HEK293 (cell line): Measurements from ENCODE around the gene TLE3.
A peak's percentile ranks its signal among the peaks of the same experiment; 100 is the strongest.

Experiments
- CTCF ChIA-PET: fragments of 350-600 bp; formaldehyde crosslinking; extraction: SDS; loops from one replicate; lab custom pipeline; 2021; ENCODE audit warnings: antibody characterized with exemption; lab: Yijun Ruan, JAX
- POLR2A ChIA-PET: fragments of 300-600 bp; formaldehyde crosslinking; extraction: SDS; loops from one replicate; lab custom pipeline; 2020; ENCODE audit warnings: antibody characterized with exemption, inconsistent platforms; lab: Yijun Ruan, JAX
- H3K27ac ChIP-seq: fragments of 200-500 bp; sonication (Bioruptor generic); 2 replicates; pipeline ENCODE4 v1.5.1; 2014; ENCODE audit warnings: low read depth, low read length, control low read depth, inconsistent platforms; ENCODE audit errors: extremely low read depth
- H3K36me3 ChIP-seq, 2 experiments: fragments of 200-500 bp in 1 of 2; sonication (Bioruptor generic) in 1 of 2; 1 replicate in 1 of 2; 2 replicates in 1 of 2; pipeline ENCODE4 v1.5.1; 2014 to 2017; ENCODE audit warnings: inconsistent platforms in 2 of 2, low read length in 2 of 2; ENCODE audit not compliant: control insufficient read depth in 2 of 2, insufficient read depth in 1 of 2
- H3K4me1 ChIP-seq: fragments of 200-500 bp; sonication (Bioruptor generic); 2 replicates; pipeline ENCODE4 v1.5.1; 2014; ENCODE audit warnings: mild to moderate bottlenecking, low read length, inconsistent platforms; ENCODE audit not compliant: control insufficient read depth, insufficient read depth
- H3K4me3 ChIP-seq: 2 replicates; pipeline ENCODE4 v1.5.1; 2011; ENCODE audit warnings: low read depth, mild to moderate bottlenecking, control low read depth, low read length, moderate library complexity
- H3K9me3 ChIP-seq: fragments of 200-500 bp; sonication (Bioruptor generic); 2 replicates; pipeline ENCODE4 v1.5.1; 2014; ENCODE audit warnings: low read depth, low read length, inconsistent platforms; ENCODE audit not compliant: control insufficient read depth, insufficient read depth
- AEBP2 ChIP-seq: fragments of 450-650 bp; formaldehyde crosslinking; IDR thresholded peaks from 2 replicates; pipeline ENCODE4 v1.5.1; 2016; ENCODE audit warnings: missing biosample characterization, missing genetic modification characterization, borderline replicate concordance
- BCL11A ChIP-seq: fragments of 450-650 bp; formaldehyde crosslinking; IDR thresholded peaks from 2 replicates; pipeline ENCODE4 v1.5.1; 2016; ENCODE audit warnings: low read depth, missing biosample characterization, missing genetic modification characterization
- GFI1B ChIP-seq: fragments of 450-650 bp; formaldehyde crosslinking; IDR thresholded peaks from 2 replicates; pipeline ENCODE4 v1.5.1; 2016; ENCODE audit warnings: missing biosample characterization, missing genetic modification characterization
- IKZF3 ChIP-seq: fragments of 450-650 bp; IDR thresholded peaks from 2 replicates; pipeline ENCODE4 v1.5.0; 2018; ENCODE audit warnings: missing biosample characterization, mild to moderate bottlenecking, missing genetic modification characterization, moderate library complexity
- KLF1 ChIP-seq: fragments of 450-650 bp; formaldehyde crosslinking; IDR thresholded peaks from 2 replicates; pipeline ENCODE4 v1.5.1; 2016; ENCODE audit warnings: missing biosample characterization, missing genetic modification characterization
- MEIS1 ChIP-seq: sonication (generic); formaldehyde crosslinking; IDR thresholded peaks from 2 replicates; pipeline ENCODE4 v1.8.1; 2022; ENCODE audit warnings: missing genetic modification reagents, mild to moderate bottlenecking, borderline replicate concordance
- PRDM1 ChIP-seq: fragments of 450-650 bp; formaldehyde crosslinking; IDR thresholded peaks from 2 replicates; pipeline ENCODE4; 2016; ENCODE audit warnings: missing biosample characterization, missing genetic modification characterization
- PRDM10 ChIP-seq: fragments of 450-650 bp; formaldehyde crosslinking; IDR thresholded peaks from 2 replicates; pipeline ENCODE4 v1.5.1; 2016; ENCODE audit warnings: missing biosample characterization, missing genetic modification characterization
- ZBTB6 ChIP-seq: fragments of 450-650 bp; formaldehyde crosslinking; IDR thresholded peaks from 2 replicates; pipeline ENCODE4 v1.5.1; 2017; ENCODE audit warnings: missing biosample characterization, missing genetic modification characterization
- ZBTB7A ChIP-seq: fragments of 450-650 bp; formaldehyde crosslinking; IDR thresholded peaks from 2 replicates; pipeline ENCODE4 v1.5.1; 2016; ENCODE audit warnings: low read depth, missing biosample characterization, missing genetic modification characterization
- ZFP69B ChIP-seq: fragments of 450-650 bp; formaldehyde crosslinking; IDR thresholded peaks from 2 replicates; pipeline ENCODE4 v1.5.1; 2016; ENCODE audit warnings: missing biosample characterization, missing genetic modification characterization
- ZNF157 ChIP-seq: fragments of 450-650 bp; formaldehyde crosslinking; IDR thresholded peaks from 2 replicates; pipeline ENCODE4 v1.5.1; 2016; ENCODE audit warnings: missing biosample characterization, missing genetic modification characterization
- ZNF266 ChIP-seq: fragments of 450-650 bp; formaldehyde crosslinking; IDR thresholded peaks from 2 replicates; pipeline ENCODE4 v1.5.1; 2016; ENCODE audit warnings: missing biosample characterization, missing genetic modification characterization, low read depth
- ZNF335 ChIP-seq: fragments of 450-650 bp; formaldehyde crosslinking; conservative IDR thresholded peaks from 2 replicates; pipeline ENCODE4 v1.5.1; 2016; ENCODE audit warnings: missing biosample characterization, missing genetic modification characterization
- ZNF416 ChIP-seq: fragments of 450-650 bp; formaldehyde crosslinking; IDR thresholded peaks from 2 replicates; pipeline ENCODE4 v1.5.1; 2016; ENCODE audit warnings: missing biosample characterization, missing genetic modification characterization
- ZNF585B ChIP-seq: fragments of 450-650 bp; formaldehyde crosslinking; IDR thresholded peaks from 2 replicates; pipeline ENCODE4 v1.5.1; 2016; ENCODE audit warnings: missing biosample characterization, missing genetic modification characterization
- ZSCAN23 ChIP-seq: fragments of 450-650 bp; formaldehyde crosslinking; IDR thresholded peaks from 2 replicates; pipeline ENCODE4 v1.5.1; 2016; ENCODE audit warnings: missing biosample characterization, missing genetic modification characterization

TLE3 gene

GRCh38 chr15:70111203-70112073, 13.7 kb upstream of the TLE3 start (continued):
- TF ChIP-seq ZBTB7A (tag by site-specific recombination) (no peak), ZFP69B (tag by site-specific recombination) (peak; percentile 94), AEBP2 (tag by site-specific recombination) (no peak), MEIS1 (CRISPR knock-in tag) (no peak), GFI1B (tag by site-specific recombination) (no peak; the same call in 1 of the 2 replicates), PRDM1 (tag by site-specific recombination) (no peak), ZNF416 (tag by site-specific recombination) (no peak), KLF1 (peak; percentile 90), ZNF266 (tag by site-specific recombination) (no peak), ZBTB6 (0 out of 2 replicates have a peak, but pooled peaks have one; percentile 40), BCL11A (no peak), IKZF3 (peak; percentile 86)

- no peaks in the 10 kb centered on the region for H3K36me3 ChIP-seq
- no peak overlapping the region for H3K27ac ChIP-seq
- POLR2A ChIA-PET = interaction anchor here (4.2 kb wide), 1 partner anchor 10 kb away, joined by 134 read pairs; the partner anchor contains the start of gene TLE3
- no peak overlapping the region for H3K4me3 ChIP-seq
- TF ChIP-seq ZSCAN23 (tag by site-specific recombination) = no peak
- H3K9me3 ChIP-seq = no peaks in the 10 kb centered on the region
- H3K4me1 ChIP-seq = peaks cover 4% of the 10 kb centered on the region
- CTCF ChIA-PET = interaction anchor here (1.2 to 3.4 kb wide), 3 partner anchors 9 to 376 kb away, joined by 3 to 13 read pairs (median 4); no protein-coding TSS in a partner anchor
Measured at GRCh38 chr15:70109978-70110377, 12.3 kb upstream of the TLE3 start.

GRCh38 chr15:70109531-70109930, 11.8 kb upstream of the TLE3 start:
- Histone ChIP-seq H3K27ac (no peak overlapping the region), H3K4me3 (no peak overlapping the region), H3K4me1 (peaks cover 4% of the 10 kb centered on the region), H3K9me3 (no peaks in the 10 kb centered on the region), H3K36me3 (no peaks in the 10 kb centered on the region)
- CTCF ChIA-PET = interaction anchor here (1.3 to 3.4 kb wide), 2 partner anchors 8 to 376 kb away, joined by 3 to 13 read pairs; no protein-coding TSS in a partner anchor
- POLR2A ChIA-PET = interaction anchor here (4.2 kb wide), 1 partner anchor 9 kb away, joined by 134 read pairs; the partner anchor contains the start of gene TLE3
- no peak for TF ChIP-seq ZNF335 (tag by site-specific recombination)
- TF ChIP-seq ZNF585B (tag by site-specific recombination) = peak; percentile 33; the same call in 1 of the 2 replicates
- no peak for TF ChIP-seq IKZF3

- H3K36me3 ChIP-seq = no peaks in the 10 kb centered on the region
- POLR2A ChIA-PET = interaction anchor here (0.6 to 7.0 kb wide), 4 partner anchors 7 to 172 kb away, joined by 4 to 134 read pairs (median 5); no protein-coding TSS in a partner anchor
- TF ChIP-seq PRDM10 (peak; percentile 74), ZNF157 (tag by site-specific recombination) (no peak)
- H3K4me3 ChIP-seq = no peak overlapping the region
- CTCF ChIA-PET = interaction anchor here (0.5 to 1.5 kb wide), 6 partner anchors 30 to 637 kb away, joined by 3 to 4 read pairs (median 3); no protein-coding TSS in a partner anchor
- H3K27ac ChIP-seq = no peak overlapping the region
- H3K9me3 ChIP-seq = no peaks in the 10 kb centered on the region
- H3K4me1 ChIP-seq = peaks cover 20% of the 10 kb centered on the region
Measured at GRCh38 chr15:70103880-70104626, 6.3 kb upstream of the TLE3 start.
